Tibial nerve (tissue), 3 donors: ENCODE results near the gene PIEZO2.

ENCODE experiments used
- POLR2A ChIP-seq, 2 donors: fragments of 450-650 bp; IDR thresholded peaks; one replicate each; pipeline ENCODE4 v1.6.1; 2017; ENCODE audit warnings: antibody characterized with exemption in 2 of 2, mild to moderate bottlenecking in 2 of 2, moderate library complexity in 2 of 2
- TF ChIP-seq, protein P1 (sequence below), 5 experiments: fragments of 200-600 bp in 3 of 5; fragments of 450-650 bp in 2 of 5; sonication (generic) in 3 of 5; IDR thresholded peaks; one replicate each; pipeline ENCODE4 v1.5.1; 2016 to 2019; ENCODE audit warnings: antibody characterized with exemption in 5 of 5, mild to moderate bottlenecking in 3 of 5, moderate library complexity in 2 of 5

DNA sequence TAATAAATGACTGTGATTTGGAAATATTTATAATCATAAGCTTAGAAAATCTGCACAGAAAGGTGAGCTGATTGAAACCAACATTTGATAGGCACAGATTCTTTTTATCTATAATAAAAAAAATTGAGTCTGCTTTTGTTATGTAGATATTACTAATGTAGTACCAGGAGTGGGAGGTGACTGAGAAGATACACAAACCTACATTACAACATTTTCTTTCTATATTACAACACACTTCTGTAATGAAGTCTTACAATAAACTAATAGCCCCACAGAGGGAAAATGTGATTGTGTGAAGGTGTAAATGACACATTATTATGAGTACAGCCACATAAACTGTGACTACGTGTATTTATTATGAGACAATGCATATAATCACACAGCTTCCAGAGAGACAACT is 241.6 kb downstream of the PIEZO2 start:
- TF ChIP-seq, protein P1, sequence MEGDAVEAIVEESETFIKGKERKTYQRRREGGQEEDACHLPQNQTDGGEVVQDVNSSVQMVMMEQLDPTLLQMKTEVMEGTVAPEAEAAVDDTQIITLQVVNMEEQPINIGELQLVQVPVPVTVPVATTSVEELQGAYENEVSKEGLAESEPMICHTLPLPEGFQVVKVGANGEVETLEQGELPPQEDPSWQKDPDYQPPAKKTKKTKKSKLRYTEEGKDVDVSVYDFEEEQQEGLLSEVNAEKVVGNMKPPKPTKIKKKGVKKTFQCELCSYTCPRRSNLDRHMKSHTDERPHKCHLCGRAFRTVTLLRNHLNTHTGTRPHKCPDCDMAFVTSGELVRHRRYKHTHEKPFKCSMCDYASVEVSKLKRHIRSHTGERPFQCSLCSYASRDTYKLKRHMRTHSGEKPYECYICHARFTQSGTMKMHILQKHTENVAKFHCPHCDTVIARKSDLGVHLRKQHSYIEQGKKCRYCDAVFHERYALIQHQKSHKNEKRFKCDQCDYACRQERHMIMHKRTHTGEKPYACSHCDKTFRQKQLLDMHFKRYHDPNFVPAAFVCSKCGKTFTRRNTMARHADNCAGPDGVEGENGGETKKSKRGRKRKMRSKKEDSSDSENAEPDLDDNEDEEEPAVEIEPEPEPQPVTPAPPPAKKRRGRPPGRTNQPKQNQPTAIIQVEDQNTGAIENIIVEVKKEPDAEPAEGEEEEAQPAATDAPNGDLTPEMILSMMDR (IDR thresholded peaks at IDR 0.05): no peak
- TF ChIP-seq POLR2A (IDR thresholded peaks at IDR 0.05): no peak
